Large intestine (tissue), 3 donors: ENCODE results near the gene TMEM37. TPM values are rescaled to one million over a fixed set of nuclear protein-coding genes. Genes with fewer than 3 reads are reported as not detected.
"Not testable (repeated sequence)": the region's sequence is repeated elsewhere in the genome, so short reads cannot be mapped to it uniquely, and the experiment has no call there.

ENCODE experiments used
- DNase-seq, 2 donors: peaks; one replicate each; pipeline versions ENCODE4 v3.0.0 to v3.0.0-alpha.2; 2013
- H3K27ac ChIP-seq: one replicate; pipeline ENCODE4 v1.5.1; 2013; ENCODE audit warnings: low read length
- H3K27me3 ChIP-seq: 2 replicates; pipeline ENCODE4 v1.6.1; 2013; ENCODE audit warnings: low read length; ENCODE audit not compliant: control insufficient read depth, insufficient read depth
- H3K36me3 ChIP-seq: 2 replicates; pipeline ENCODE4 v1.6.1; 2013; ENCODE audit warnings: low read length; ENCODE audit not compliant: control insufficient read depth, insufficient read depth
- H3K4me1 ChIP-seq: one replicate; pipeline ENCODE4 v1.6.1; 2013; ENCODE audit warnings: low read length; ENCODE audit not compliant: control insufficient read depth, insufficient read depth
- H3K4me3 ChIP-seq: one replicate; pipeline ENCODE4 v1.5.1; 2013; ENCODE audit warnings: low read length
- H3K9me3 ChIP-seq: one replicate; pipeline ENCODE4 v1.6.1; 2013; ENCODE audit warnings: mild to moderate bottlenecking, low read depth, low read length, moderate library complexity; ENCODE audit not compliant: control insufficient read depth
- WGBS: methylation state at CpG from one replicate; pipeline ENCODE4 v1.1.5; 2013; ENCODE audit warnings: low lambda C conversion rate; ENCODE audit not compliant: insufficient coverage; 5-methylcytosine and 5-hydroxymethylcytosine counted together
- polyA plus RNA-seq: library from polyadenylated mRNA; unstranded; fragments of 120-200 nt; gene quantifications from one replicate; pipeline ENCODE4 v1.2.1, GENCODE V29; 2013

TMEM37 gene
- polyA plus RNA-seq, 1 donor, result 70.7 TPM

DNA sequence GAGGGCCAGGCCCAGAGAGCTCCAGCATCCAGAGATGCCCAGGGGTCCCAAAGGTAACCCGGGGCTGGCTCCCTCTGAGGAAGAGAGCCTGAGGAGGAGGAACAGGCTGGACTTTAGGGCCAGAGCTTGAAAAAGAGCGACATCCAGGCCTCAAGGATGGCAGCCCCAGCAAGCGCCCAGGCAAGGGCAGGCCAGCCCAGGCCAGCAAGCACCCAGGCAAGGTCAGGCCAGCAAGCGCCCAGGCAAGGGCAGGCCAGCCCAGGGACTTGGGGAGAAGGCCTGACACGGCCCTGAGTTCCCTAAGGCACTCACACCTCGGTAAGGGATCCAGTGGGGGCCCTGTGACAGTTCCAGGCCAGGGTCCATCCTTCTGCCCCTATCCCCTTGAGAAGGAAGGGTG is 34.5 kb upstream of the TMEM37 start:
- Histone ChIP-seq H3K9me3 (no peaks in the 10 kb centered on the region), H3K27ac (no peak overlapping the region), H3K4me3 (no peak overlapping the region), H3K27me3 (no peaks in the 10 kb centered on the region), H3K4me1 (peaks cover 4% of the 10 kb centered on the region), H3K36me3 (no peaks in the 10 kb centered on the region)
- WGBS, result no CpG with 5 or more reads among the region's 6 CpGs
- DNase-seq, result no peak

DNA sequence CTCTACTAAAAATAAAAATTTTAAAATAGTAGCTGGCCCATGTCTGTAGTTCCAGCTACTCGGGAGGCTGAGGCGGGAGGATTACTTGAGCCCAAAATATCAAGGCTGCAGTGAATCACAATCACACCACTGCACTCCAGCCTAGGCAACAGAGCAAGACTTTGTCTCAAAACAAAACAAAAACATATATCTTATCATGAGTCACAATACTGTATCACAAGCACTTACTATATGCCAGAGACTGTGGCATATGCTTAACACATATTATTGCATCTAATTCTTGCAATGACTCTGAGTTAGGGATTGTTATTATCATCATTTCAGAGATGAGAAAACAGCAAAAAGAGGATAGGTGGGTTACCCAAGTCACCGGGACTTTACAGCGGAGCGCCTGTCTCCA is 29.5 kb upstream of the TMEM37 start:
- Histone ChIP-seq H3K4me3 (no peak overlapping the region), H3K4me1 (peaks cover 24% of the 10 kb centered on the region), H3K9me3 (no peaks in the 10 kb centered on the region), H3K36me3 (no peaks in the 10 kb centered on the region), H3K27me3 (no peaks in the 10 kb centered on the region), H3K27ac (peak overlapping the region; percentile 84)
- WGBS, result no CpG with 5 or more reads among the region's 5 CpGs
- DNase-seq, result no peak

DNA sequence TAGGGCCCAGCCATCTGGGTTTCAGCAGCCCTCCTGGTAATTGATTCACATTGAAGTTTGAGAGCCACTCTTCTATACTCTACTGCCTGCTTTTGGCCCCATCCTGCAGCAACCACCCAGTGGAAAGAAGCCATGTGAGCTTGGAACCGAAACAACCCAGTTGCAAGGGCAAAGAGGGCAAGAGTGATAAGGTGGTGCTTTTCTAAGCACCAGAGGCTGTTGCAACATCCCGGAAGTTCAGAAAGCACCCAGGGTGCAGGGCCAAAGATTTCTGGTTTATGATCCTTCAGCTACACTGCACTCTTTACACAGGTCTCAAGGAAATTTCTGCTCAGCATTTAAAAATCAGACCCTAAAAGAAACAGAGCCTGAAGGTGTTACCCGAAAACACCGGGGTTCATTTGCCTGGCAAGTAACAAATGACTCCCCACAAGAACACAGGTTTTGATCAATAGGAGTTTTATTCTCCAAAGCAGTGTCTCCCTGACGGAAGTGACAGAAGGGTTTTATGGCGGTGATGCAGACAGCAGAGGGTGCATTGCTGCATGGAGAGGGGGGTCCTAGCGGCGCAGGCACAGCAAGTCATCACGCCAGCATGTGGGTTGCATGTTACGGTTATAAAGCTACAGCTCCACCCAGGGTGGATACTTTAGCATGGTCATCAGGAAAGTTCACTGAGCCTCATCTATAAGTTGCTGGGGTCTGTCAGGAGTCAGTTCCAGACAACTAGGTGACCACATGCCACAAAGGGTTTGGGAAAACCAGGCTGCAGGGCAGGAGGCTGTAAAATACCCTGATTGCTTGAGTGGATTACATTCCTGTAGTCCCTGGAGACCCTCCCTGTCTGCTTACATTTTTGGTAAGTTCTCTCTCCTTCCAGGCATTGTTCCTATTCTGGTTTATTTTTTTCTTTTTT is 28.8 kb upstream of the TMEM37 start:
- DNase-seq, result peak; percentile 88 to 97
- Histone ChIP-seq H3K9me3 (no peaks in the 10 kb centered on the region), H3K36me3 (no peaks in the 10 kb centered on the region), H3K27ac (peak overlapping the region; percentile 84), H3K4me1 (peaks cover 25% of the 10 kb centered on the region), H3K27me3 (no peaks in the 10 kb centered on the region), H3K4me3 (no peak overlapping the region)
- 20% methylated on average over 1 of the region's 10 CpGs for WGBS

DNA sequence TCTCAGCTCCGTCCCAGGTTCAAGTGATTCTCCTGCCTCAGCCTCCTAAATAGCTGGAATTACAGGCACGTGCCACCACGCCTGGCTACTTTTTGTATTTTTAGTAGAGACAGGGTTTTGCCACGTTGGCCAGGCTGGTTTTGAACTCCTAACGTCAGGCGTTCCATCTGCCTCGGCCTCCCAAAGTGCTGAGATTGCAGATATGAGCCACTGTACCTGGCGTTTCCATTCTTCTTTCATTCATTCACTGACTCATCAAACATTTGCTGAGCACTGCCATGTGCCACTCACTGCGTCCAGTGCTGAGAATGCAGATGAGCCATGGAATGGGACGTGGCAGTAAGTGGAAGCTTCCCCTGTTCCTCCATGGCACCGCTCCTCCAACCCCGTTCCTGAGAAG is 28.0 kb upstream of the TMEM37 start:
- Histone ChIP-seq H3K4me1 (peaks cover 28% of the 10 kb centered on the region), H3K27ac (peak overlapping the region; percentile 84)
- H3K36me3 ChIP-seq, H3K27me3 ChIP-seq, H3K4me3 ChIP-seq, DNase-seq, H3K9me3 ChIP-seq: not testable (repeated sequence)
- WGBS, result 89% methylated on average over 5 of the region's 12 CpGs

DNA sequence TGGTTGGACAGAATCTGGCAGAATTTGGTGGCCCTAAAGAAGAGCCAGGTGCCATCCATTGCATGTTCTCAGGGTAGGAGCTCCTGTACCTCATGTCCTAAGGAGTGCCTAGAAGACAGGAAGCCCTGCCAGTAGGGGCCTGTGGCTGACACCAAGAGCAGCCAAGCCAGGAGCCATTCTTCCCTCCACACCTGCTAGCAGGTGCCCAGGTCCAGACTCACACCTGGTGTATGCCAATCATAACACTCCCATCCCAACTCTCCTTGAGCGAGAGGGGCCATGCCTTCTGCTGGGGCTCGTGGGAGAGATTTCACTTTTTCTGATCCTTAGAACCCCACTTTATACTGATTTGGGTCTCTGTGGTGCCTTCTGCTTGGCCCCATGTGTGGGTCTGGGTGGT is 26.5 kb upstream of the TMEM37 start:
- H3K27ac ChIP-seq, result no peak overlapping the region
- H3K36me3 ChIP-seq, result no peaks in the 10 kb centered on the region
- no CpG with 5 or more reads among the region's 2 CpGs for WGBS
- no peak overlapping the region for H3K4me3 ChIP-seq
- no peak for DNase-seq
- H3K27me3 ChIP-seq, result no peaks in the 10 kb centered on the region
- H3K9me3 ChIP-seq, result no peaks in the 10 kb centered on the region
- peaks cover 28% of the 10 kb centered on the region for H3K4me1 ChIP-seq

DNA sequence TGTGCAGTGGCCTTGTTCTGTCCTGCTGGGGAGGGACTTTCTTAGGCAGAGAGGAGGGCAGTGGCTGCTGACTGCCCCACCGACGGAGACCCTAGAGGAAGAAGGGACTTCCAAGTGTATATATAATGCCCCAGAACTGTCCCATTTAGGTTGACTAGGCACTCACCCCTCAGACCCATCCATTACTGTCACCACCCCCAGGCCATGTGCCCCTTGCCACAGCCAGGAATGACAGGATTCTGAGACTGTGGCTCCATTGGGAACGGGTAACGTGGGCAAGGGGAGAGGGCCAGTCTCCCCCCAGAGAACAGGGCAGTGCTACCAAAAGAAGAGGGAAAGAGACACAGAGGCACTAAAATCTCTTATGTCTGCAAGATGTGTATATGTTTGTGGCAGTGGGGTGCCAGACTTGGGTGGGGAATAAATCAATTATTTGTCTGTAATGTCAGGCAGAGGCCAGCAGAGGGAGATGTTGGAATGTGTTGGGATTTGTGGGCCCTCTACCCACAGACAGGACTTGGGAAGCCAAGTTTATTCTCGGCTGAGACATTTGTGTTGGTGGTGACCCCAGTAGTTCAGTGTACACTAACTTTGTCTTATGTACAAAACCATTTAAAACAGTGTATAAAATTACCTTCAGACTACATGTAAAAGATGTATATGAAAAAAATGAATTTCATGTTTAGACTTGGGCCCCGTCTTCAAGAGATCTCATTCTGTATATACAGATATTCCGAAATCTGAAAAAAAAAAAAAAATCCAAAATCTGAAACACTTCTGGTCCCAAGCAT is 24.0 kb upstream of the TMEM37 start:
- H3K4me1 ChIP-seq, result peaks cover 21% of the 10 kb centered on the region
- H3K4me3 ChIP-seq, result no peak overlapping the region
- peak overlapping the region; percentile 84 for H3K27ac ChIP-seq
- no peaks in the 10 kb centered on the region for H3K27me3 ChIP-seq
- no peaks in the 10 kb centered on the region for H3K36me3 ChIP-seq
- no peaks in the 10 kb centered on the region for H3K9me3 ChIP-seq
- DNase-seq, result peak in 1 of 2 donors; percentile 70
- WGBS, result 90% methylated on average over 3 of the region's 7 CpGs

DNA sequence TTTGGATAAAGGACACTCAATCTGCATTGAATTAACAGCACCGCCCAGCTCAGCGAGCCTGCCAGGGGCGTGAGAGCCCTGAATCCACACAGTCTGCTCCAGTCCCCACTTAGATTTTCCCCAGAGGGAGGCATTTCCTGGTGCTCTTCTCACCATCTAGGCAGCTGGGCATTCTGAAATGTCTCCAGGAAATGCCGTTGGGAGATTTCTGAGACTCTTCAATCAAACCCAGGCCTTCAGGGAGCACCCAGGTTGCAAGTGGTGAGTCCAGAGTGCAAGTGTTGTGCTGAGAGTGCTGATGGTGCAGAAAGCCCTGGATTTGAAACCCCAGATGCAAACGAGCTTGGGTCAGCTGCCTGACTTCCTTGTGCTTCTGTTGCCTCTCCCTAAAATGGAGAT is 23.4 kb upstream of the TMEM37 start:
- H3K4me3 ChIP-seq, result no peak overlapping the region
- H3K27me3 ChIP-seq, result no peaks in the 10 kb centered on the region
- WGBS, result no CpG with 5 or more reads among the region's 5 CpGs
- DNase-seq, result peak; percentile 88 to 89
- H3K27ac ChIP-seq, result peak overlapping the region; percentile 84
- H3K9me3 ChIP-seq, result no peaks in the 10 kb centered on the region
- no peaks in the 10 kb centered on the region for H3K36me3 ChIP-seq
- H3K4me1 ChIP-seq, result peaks cover 16% of the 10 kb centered on the region

DNA sequence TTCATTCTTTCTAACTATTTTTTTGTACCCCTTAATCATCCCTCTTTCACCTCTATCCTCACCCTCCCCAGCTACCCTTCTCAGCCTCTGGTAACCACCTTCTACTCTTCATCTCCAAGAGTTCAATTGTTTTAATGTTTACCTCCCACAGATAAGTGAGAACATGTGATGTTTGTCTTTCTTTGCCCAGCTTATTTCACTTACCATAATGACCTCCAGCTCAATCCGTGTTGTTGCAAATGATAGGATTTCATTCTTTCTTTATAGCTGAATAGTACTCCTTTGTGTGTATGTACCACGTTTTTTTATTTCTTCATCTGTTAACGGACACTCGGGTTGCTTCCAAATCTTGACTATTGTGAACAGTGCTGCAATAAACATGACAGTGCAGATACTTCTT is 22.1 kb upstream of the TMEM37 start:
- WGBS, result 70% methylated on average over 2 of the region's 4 CpGs
- no peak overlapping the region for H3K27ac ChIP-seq
- peaks cover 6% of the 10 kb centered on the region for H3K9me3 ChIP-seq

DNA sequence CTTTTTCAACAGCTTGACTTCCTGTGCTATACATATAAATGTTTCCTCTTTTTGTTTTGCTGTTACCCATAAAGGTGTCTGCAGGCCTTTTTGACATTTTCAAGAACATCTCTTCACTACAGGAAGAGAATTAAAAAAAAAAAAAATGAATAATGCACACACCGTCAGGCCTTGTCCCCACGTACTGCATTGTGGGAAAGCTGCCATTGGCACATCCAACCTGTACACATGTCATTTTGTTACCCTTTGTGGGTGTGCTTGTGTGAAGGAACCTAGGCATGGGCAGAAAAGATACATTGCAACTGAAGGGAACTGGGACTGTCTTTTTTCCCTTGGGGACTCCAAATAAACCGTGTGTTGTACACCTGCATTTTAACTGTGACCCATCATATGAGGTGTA is 16.8 kb upstream of the TMEM37 start:
- no CpG with 5 or more reads among the region's 3 CpGs for WGBS
- no peak for DNase-seq
- no peaks in the 10 kb centered on the region for H3K27me3 ChIP-seq
- peaks cover 18% of the 10 kb centered on the region for H3K9me3 ChIP-seq
- no peak overlapping the region for H3K27ac ChIP-seq
- no peak overlapping the region for H3K4me3 ChIP-seq
- H3K4me1 ChIP-seq, result peaks cover 7% of the 10 kb centered on the region
- H3K36me3 ChIP-seq, result no peaks in the 10 kb centered on the region

More for the DNA sequence above, 22.1 kb upstream of the TMEM37 start:
- DNase-seq, result no peak
- peaks cover 4% of the 10 kb centered on the region for H3K4me1 ChIP-seq
- no peaks in the 10 kb centered on the region for H3K36me3 ChIP-seq
- no peaks in the 10 kb centered on the region for H3K27me3 ChIP-seq
- H3K4me3 ChIP-seq, result no peak overlapping the region

DNA sequence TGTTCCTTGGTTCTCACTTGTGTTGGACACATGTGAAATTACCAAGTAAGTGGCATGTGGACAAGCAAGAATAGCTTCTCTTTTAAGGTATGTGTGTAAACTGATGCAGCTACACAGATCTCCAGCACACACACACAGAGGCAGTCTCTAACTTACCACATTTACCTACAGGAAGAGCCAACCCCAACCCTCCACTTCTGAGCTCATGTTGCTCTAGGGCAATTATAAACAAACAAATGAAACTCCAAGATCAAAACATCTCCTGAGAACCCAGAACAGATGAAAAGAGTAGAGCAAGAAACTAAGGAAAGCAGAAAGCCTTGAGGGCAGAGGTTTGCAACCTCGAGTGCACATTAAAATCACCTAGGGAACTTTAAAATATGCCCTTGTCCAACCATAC is 16.0 kb upstream of the TMEM37 start:
- Histone ChIP-seq H3K4me1 (peaks cover 15% of the 10 kb centered on the region), H3K36me3 (no peaks in the 10 kb centered on the region), H3K27me3 (no peaks in the 10 kb centered on the region), H3K9me3 (peaks cover 18% of the 10 kb centered on the region), H3K27ac (no peak overlapping the region), H3K4me3 (no peak overlapping the region)
- DNase-seq, result no peak
- 100% methylated on average over 1 of the region's 1 CpG for WGBS
